Measurements from ENCODE around the gene PIAS4.
A peak's percentile ranks its signal among the peaks of the same experiment; 100 is the strongest.
"Not testable (repeated sequence)": the region's sequence is repeated elsewhere in the genome, so short reads cannot be mapped to it uniquely, and the experiment has no call there.

The PIAS4 gene

GRCh38 chr19:4007836-4008539, 452 bp downstream of the PIAS4 start:
- Histone ChIP-seq H3K27ac (ENCODE audit: insufficient read depth in 1 of 2, low read depth in 1 of 2, low read length in 2 of 2, poor library complexity in 1 of 2, severe bottlenecking in 2 of 2) (peak overlapping the region in 1 of 2 experiments; percentile 82), H3K4me1 (ENCODE audit: control extremely low read depth in 1 of 4, control insufficient read depth in 4 of 4, insufficient read depth in 4 of 4, low read length in 3 of 4) (peaks cover 9 to 25% (median 17%) of the 10 kb centered on the region in 4 experiments), H3K36me3 (ENCODE audit: control insufficient read depth in 4 of 4, insufficient read depth in 4 of 4, low read length in 3 of 4) (peaks cover 0 to 24% (median 8%) of the 10 kb centered on the region in 4 experiments), H3K27me3 (replicated peaks in 2 of 5; ENCODE audit: control insufficient read depth in 4 of 5, insufficient read depth in 5 of 5, low read length in 4 of 5) (no peaks in the 10 kb centered on the region), H3K4me3 (ENCODE audit: control insufficient read depth in 1 of 7, extremely low read depth in 1 of 7, insufficient read depth in 4 of 7, low read depth in 2 of 7, low read length in 6 of 7) (peak overlapping the region; percentile 82 to 96 (median 89)), H3K9me3 (ENCODE audit: control extremely low read depth in 1 of 5, control insufficient read depth in 4 of 5, insufficient read depth in 2 of 5, low read depth in 1 of 5, low read length in 4 of 5) (no peaks in the 10 kb centered on the region)
- ChIA-PET CTCF (interaction anchor here (1.5 to 2.2 kb wide), 2 partner anchors 20 to 193 kb away, joined by 4 to 12 read pairs; no protein-coding TSS in a partner anchor), POLR2A (interaction anchor here (1.2 to 1.4 kb wide), 2 partner anchors 23 to 131 kb away, joined by 3 to 8 read pairs; partner anchors contain the start of gene EEF2)
- DNase-seq, result peak in 2 of 3 donors; percentile 21 to 25
- WGBS (ENCODE audit: insufficient coverage), result under 1% methylated on average over 26 of the region's 55 CpGs

GRCh38 chr19:4009990-4010807, 2.7 kb downstream of the PIAS4 start:
- WGBS (ENCODE audit: insufficient coverage), result 96% methylated on average over 23 of the region's 24 CpGs
- Histone ChIP-seq H3K36me3 (ENCODE audit: control insufficient read depth in 4 of 4, insufficient read depth in 4 of 4, low read length in 3 of 4) (peaks cover 2 to 38% (median 18%) of the 10 kb centered on the region in 4 experiments), H3K27me3 (replicated peaks in 2 of 5; ENCODE audit: control insufficient read depth in 4 of 5, insufficient read depth in 5 of 5, low read length in 4 of 5) (no peaks in the 10 kb centered on the region), H3K4me3 (ENCODE audit: control insufficient read depth in 1 of 7, extremely low read depth in 1 of 7, insufficient read depth in 4 of 7, low read depth in 2 of 7, low read length in 6 of 7) (no peak overlapping the region), H3K4me1 (ENCODE audit: control extremely low read depth in 1 of 4, control insufficient read depth in 4 of 4, insufficient read depth in 4 of 4, low read length in 3 of 4) (peaks cover 9 to 39% (median 31%) of the 10 kb centered on the region in 4 experiments), H3K9me3 (ENCODE audit: control extremely low read depth in 1 of 5, control insufficient read depth in 4 of 5, insufficient read depth in 2 of 5, low read depth in 1 of 5, low read length in 4 of 5) (no peaks in the 10 kb centered on the region), H3K27ac (ENCODE audit: insufficient read depth in 1 of 2, low read depth in 1 of 2, low read length in 2 of 2, poor library complexity in 1 of 2, severe bottlenecking in 2 of 2) (no peak overlapping the region)
- no peak for DNase-seq
- ChIA-PET CTCF (interaction anchor here (1.2 kb wide), 1 partner anchor 11 kb away, joined by 4 read pairs; no protein-coding TSS in a partner anchor), POLR2A (no interaction called here)

DNA sequence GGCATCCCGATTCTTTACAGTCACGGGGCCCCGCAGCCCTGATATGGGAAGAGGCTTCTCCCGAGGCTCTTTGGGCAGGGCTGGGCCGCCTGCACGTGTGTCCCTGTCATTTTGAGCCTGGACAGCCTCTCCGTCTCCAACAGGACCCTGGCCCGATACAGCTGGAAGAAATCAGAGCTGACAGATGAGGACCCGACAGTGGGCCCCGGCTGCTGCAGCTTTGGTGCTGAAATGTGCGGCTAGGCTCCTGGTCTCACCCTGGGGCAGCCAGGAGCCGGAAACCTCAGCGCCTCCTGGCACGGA, 3.2 kb downstream of the PIAS4 start:
- Histone ChIP-seq H3K4me1 (ENCODE audit: control extremely low read depth in 1 of 4, control insufficient read depth in 4 of 4, insufficient read depth in 4 of 4, low read length in 3 of 4) (peaks cover 9 to 45% (median 36%) of the 10 kb centered on the region in 4 experiments), H3K36me3 (ENCODE audit: control insufficient read depth in 4 of 4, insufficient read depth in 4 of 4, low read length in 3 of 4) (peaks cover 2 to 38% (median 18%) of the 10 kb centered on the region in 4 experiments), H3K9me3 (ENCODE audit: control extremely low read depth in 1 of 5, control insufficient read depth in 4 of 5, insufficient read depth in 2 of 5, low read depth in 1 of 5, low read length in 4 of 5) (no peaks in the 10 kb centered on the region), H3K4me3 (ENCODE audit: control insufficient read depth in 1 of 7, extremely low read depth in 1 of 7, insufficient read depth in 4 of 7, low read depth in 2 of 7, low read length in 6 of 7) (no peak overlapping the region), H3K27ac (ENCODE audit: insufficient read depth in 1 of 2, low read depth in 1 of 2, low read length in 2 of 2, poor library complexity in 1 of 2, severe bottlenecking in 2 of 2) (no peak overlapping the region), H3K27me3 (replicated peaks in 2 of 5; ENCODE audit: control insufficient read depth in 4 of 5, insufficient read depth in 5 of 5, low read length in 4 of 5) (no peaks in the 10 kb centered on the region)
- DNase-seq, result no peak
- ChIA-PET CTCF (no interaction called here), POLR2A (no interaction called here)
- WGBS (ENCODE audit: insufficient coverage), result 98% methylated on average over 14 of the region's 14 CpGs

DNA sequence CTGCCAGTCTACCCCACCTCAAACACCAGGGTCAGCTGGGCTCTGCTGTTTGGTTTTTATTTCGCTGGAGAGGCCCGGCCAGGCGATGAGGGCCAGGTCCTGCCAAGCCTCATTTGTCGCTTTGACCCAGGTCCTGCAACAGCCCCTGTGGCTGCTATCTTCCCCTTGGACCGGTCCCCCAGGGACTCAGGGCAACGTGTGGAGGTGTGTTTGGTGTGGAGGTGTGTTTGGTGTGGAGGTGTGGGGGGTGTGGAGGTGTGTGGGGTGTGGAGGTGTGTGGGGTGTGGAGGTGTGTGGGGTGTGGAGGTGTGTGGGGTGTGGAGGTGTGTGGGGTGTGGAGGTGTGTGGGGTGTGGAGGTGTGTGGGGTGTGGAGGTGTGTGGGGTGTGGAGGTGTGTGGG, 3.9 kb downstream of the PIAS4 start:
- DNase-seq; H3K27ac ChIP-seq (ENCODE audit: insufficient read depth in 1 of 2, low read depth in 1 of 2, low read length in 2 of 2, poor library complexity in 1 of 2, severe bottlenecking in 2 of 2); H3K9me3 ChIP-seq (ENCODE audit: control extremely low read depth in 1 of 5, control insufficient read depth in 4 of 5, insufficient read depth in 2 of 5, low read depth in 1 of 5, low read length in 4 of 5); H3K4me3 ChIP-seq (ENCODE audit: control insufficient read depth in 1 of 7, extremely low read depth in 1 of 7, insufficient read depth in 4 of 7, low read depth in 2 of 7, low read length in 6 of 7); H3K27me3 ChIP-seq (replicated peaks in 2 of 5; ENCODE audit: control insufficient read depth in 4 of 5, insufficient read depth in 5 of 5, low read length in 4 of 5); CTCF ChIA-PET; POLR2A ChIA-PET: not testable (repeated sequence)
- Histone ChIP-seq H3K4me1 (ENCODE audit: control extremely low read depth in 1 of 4, control insufficient read depth in 4 of 4, insufficient read depth in 4 of 4, low read length in 3 of 4) (peaks cover 9 to 50% (median 40%) of the 10 kb centered on the region in 4 experiments), H3K36me3 (ENCODE audit: control insufficient read depth in 4 of 4, insufficient read depth in 4 of 4, low read length in 3 of 4) (peaks cover 2 to 41% (median 18%) of the 10 kb centered on the region in 4 experiments)
- 87% methylated on average over 4 of the region's 6 CpGs for WGBS (ENCODE audit: insufficient coverage)

- Histone ChIP-seq H3K36me3 (ENCODE audit: control insufficient read depth in 4 of 4, insufficient read depth in 4 of 4, low read length in 3 of 4) (peaks cover 2 to 49% (median 19%) of the 10 kb centered on the region in 4 experiments), H3K4me1 (ENCODE audit: control extremely low read depth in 1 of 4, control insufficient read depth in 4 of 4, insufficient read depth in 4 of 4, low read length in 3 of 4) (peaks cover 5 to 44% (median 39%) of the 10 kb centered on the region in 4 experiments), H3K4me3 (ENCODE audit: control insufficient read depth in 1 of 7, extremely low read depth in 1 of 7, insufficient read depth in 4 of 7, low read depth in 2 of 7, low read length in 6 of 7) (no peak overlapping the region), H3K9me3 (ENCODE audit: control extremely low read depth in 1 of 5, control insufficient read depth in 4 of 5, insufficient read depth in 2 of 5, low read depth in 1 of 5, low read length in 4 of 5) (no peaks in the 10 kb centered on the region), H3K27ac (ENCODE audit: insufficient read depth in 1 of 2, low read depth in 1 of 2, low read length in 2 of 2, poor library complexity in 1 of 2, severe bottlenecking in 2 of 2) (no peak overlapping the region), H3K27me3 (replicated peaks in 2 of 5; ENCODE audit: control insufficient read depth in 4 of 5, insufficient read depth in 5 of 5, low read length in 4 of 5) (no peaks in the 10 kb centered on the region)
- WGBS (ENCODE audit: insufficient coverage), result 94% methylated on average over 27 of the region's 27 CpGs
- DNase-seq, result no peak
- CTCF ChIA-PET, result no interaction called here
- POLR2A ChIA-PET, result no interaction called here
These were observed 4.8 kb downstream of the PIAS4 start for GRCh38 chr19:4012092-4012974.

DNA sequence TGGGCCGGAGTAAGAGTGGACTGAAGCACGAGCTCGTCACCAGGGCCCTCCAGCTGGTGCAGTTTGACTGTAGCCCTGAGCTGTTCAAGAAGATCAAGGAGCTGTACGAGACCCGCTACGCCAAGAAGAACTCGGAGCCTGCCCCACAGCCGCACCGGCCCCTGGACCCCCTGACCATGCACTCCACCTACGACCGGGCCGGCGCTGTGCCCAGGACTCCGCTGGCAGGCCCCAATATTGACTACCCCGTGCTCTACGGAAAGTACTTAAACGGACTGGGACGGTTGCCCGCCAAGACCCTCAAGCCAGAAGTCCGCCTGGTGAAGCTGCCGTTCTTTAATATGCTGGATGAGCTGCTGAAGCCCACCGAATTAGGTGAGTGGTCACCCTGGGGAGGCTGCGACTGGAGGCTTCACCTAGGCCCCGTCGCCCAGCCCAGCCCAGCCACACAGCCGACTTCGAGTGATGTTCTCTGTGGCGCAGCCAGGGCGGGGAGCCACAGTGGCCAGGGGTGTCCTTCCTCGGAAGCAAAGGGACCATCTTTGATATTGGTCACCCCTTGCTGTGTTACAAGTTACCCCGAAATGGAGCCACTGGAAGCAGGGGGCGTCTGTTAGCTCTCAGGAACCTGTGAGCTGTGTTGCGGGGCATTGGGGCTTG, 5.6 kb downstream of the PIAS4 start:
- ChIA-PET POLR2A (interaction anchor here (0.6 kb wide), 1 partner anchor 42 kb away, joined by 3 read pairs; the partner anchor contains the start of gene DAPK3), CTCF (no interaction called here)
- Histone ChIP-seq H3K27me3 (replicated peaks in 2 of 5; ENCODE audit: control insufficient read depth in 4 of 5, insufficient read depth in 5 of 5, low read length in 4 of 5) (no peaks in the 10 kb centered on the region), H3K4me3 (ENCODE audit: control insufficient read depth in 1 of 7, extremely low read depth in 1 of 7, insufficient read depth in 4 of 7, low read depth in 2 of 7, low read length in 6 of 7) (no peak overlapping the region), H3K27ac (ENCODE audit: insufficient read depth in 1 of 2, low read depth in 1 of 2, low read length in 2 of 2, poor library complexity in 1 of 2, severe bottlenecking in 2 of 2) (no peak overlapping the region), H3K9me3 (ENCODE audit: control extremely low read depth in 1 of 5, control insufficient read depth in 4 of 5, insufficient read depth in 2 of 5, low read depth in 1 of 5, low read length in 4 of 5) (no peaks in the 10 kb centered on the region), H3K4me1 (ENCODE audit: control extremely low read depth in 1 of 4, control insufficient read depth in 4 of 4, insufficient read depth in 4 of 4, low read length in 3 of 4) (peaks cover 5 to 42% (median 37%) of the 10 kb centered on the region in 4 experiments), H3K36me3 (ENCODE audit: control insufficient read depth in 4 of 4, insufficient read depth in 4 of 4, low read length in 3 of 4) (peaks cover 2 to 51% (median 20%) of the 10 kb centered on the region in 4 experiments)
- no peak for DNase-seq
- whole genome bisulfite sequencing (ENCODE audit: insufficient coverage), result 98% methylated on average over 29 of the region's 33 CpGs
